Measurements from ENCODE around the gene OR7E24. TPM values are rescaled to one million over a fixed set of nuclear protein-coding genes. Genes with fewer than 3 reads are reported as not detected.
A peak's percentile ranks its signal among the peaks of the same experiment; 100 is the strongest.
"Not testable (repeated sequence)": the region's sequence is repeated elsewhere in the genome, so short reads cannot be mapped to it uniquely, and the experiment has no call there.

The OR7E24 gene
- not detected for polyA plus RNA-seq (2013, experiment 1 of 2; ENCODE audit: insufficient read length)
- polyA plus RNA-seq (2013, experiment 2 of 2; ENCODE audit: insufficient read length) = not detected

GRCh38 chr19:9250630-9251029 is at the start of gene OR7E24:
Gene OR7E24, plus strand, starts transcription at chr19:9250930. Its CDS starts 114 bp downstream, at chr19:9251044.
- DNase-seq = no peak

DNA sequence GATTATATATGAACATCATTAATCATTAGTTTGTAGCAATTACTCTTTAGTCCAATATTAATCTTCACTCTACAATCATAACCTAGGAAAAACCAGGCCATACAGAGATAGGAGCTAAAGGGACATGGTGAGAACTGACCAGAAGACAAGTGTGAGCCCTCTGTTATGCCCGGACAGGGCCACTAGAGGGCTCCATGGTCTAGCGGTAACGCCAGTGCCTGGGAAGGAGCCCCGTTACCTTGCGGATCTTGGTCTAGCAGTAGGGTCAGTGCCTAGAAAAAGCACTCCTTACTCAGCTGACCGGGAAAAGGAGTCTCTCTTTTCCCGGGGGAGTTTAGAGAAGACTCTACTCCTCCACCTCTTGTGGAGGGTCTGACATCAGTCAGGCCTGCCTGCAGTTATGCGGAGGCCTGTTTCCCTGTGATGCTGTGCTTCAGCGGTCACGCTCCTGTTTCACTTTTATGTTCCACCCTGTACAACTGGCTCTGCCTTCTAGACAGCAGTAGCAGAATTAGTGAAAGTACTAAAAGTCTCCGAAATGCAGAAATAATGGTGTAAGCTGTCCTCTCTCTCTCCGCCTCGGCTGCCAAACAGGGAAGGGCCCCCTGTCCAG is 45.1 kb upstream of the OR7E24 start:
- peak; percentile 49 for DNase-seq

DNA sequence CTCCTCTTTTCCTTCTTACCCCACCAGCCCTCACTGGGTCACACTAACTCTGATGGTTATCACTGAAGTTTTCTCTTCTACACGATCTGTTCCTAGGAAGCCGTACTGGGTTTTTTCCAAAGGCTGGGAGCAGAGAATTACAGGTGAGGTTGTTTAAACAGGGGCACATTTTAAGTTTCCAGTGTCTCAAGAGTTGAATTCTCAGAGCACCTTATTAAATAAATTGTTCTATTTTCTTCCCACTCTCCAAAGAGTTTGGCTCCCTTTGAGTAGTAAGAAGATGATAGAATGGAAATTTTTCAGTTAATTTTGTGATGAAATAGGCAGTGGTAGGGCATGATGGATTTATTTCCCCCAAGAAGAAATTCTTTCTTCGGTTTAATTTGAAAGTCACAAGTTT is 31.2 kb upstream of the OR7E24 start, which contains the start of gene OR7D4:
OR7D4 (minus strand) TSS at position 101 of the 400 bp plus-strand sequence. CDS start 4,752 bp downstream, outside the sequence.
- no peak for DNase-seq

GRCh38 chr19:9251236-9251635 is 506 bp downstream of the OR7E24 start:
- no peak for DNase-seq

GRCh38 chr19:9283485-9283884 is 32.8 kb downstream of the OR7E24 start:
- DNase-seq = not testable (repeated sequence)

GRCh38 chr19:9289231-9289884 is 38.6 kb downstream of the OR7E24 start:
- DNase-seq = no peak

- DNase-seq = peak; percentile 9
Observed at GRCh38 chr19:9295411-9295849, 44.7 kb downstream of the OR7E24 start.

- no peak for DNase-seq
Observed at GRCh38 chr19:9296336-9296735, 45.6 kb downstream of the OR7E24 start.

All from fibroblast of skin of abdomen (primary cell).